ENCODE measurements around the gene CCDC73.

DNA sequence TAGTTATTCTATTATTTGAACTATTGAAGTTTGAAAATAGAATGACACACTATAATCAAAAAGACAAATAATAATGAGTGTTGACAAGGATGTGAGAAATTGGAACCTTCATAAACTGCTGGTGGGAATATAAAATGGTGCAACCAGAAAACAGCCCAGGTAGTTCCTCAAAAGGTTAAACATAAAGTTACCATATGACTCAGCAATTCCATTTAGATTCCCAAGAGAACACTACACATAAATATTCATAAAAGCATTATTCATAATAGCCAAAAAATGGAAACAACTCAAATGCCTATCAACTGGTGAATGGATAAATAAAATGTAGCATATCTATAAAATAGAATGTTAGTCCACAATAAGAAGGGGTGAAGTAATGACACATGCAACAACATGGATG is 21.7 kb downstream of the CCDC73 start:
- TF ChIP-seq, protein P1, sequence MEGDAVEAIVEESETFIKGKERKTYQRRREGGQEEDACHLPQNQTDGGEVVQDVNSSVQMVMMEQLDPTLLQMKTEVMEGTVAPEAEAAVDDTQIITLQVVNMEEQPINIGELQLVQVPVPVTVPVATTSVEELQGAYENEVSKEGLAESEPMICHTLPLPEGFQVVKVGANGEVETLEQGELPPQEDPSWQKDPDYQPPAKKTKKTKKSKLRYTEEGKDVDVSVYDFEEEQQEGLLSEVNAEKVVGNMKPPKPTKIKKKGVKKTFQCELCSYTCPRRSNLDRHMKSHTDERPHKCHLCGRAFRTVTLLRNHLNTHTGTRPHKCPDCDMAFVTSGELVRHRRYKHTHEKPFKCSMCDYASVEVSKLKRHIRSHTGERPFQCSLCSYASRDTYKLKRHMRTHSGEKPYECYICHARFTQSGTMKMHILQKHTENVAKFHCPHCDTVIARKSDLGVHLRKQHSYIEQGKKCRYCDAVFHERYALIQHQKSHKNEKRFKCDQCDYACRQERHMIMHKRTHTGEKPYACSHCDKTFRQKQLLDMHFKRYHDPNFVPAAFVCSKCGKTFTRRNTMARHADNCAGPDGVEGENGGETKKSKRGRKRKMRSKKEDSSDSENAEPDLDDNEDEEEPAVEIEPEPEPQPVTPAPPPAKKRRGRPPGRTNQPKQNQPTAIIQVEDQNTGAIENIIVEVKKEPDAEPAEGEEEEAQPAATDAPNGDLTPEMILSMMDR (IDR thresholded peaks at IDR 0.05; ENCODE audit: low read depth, low read length): no peak
- TF ChIP-seq EZH2phosphoT487 (IDR thresholded peaks at IDR 0.05; ENCODE audit: low read depth): no peak
